HEK293 (cell line): ENCODE results near the gene GRN.
A peak's percentile ranks its signal among the peaks of the same experiment; 100 is the strongest.

Source experiments
- ATF2 ChIP-seq: fragments of 450-650 bp; formaldehyde crosslinking; IDR thresholded peaks from 2 replicates; pipeline ENCODE4 v1.5.1; 2016; ENCODE audit warnings: missing biosample characterization, missing genetic modification characterization, low read depth
- BCL11B ChIP-seq: fragments of 450-650 bp; formaldehyde crosslinking; IDR thresholded peaks from 2 replicates; pipeline ENCODE4 v1.5.1; 2016; ENCODE audit warnings: low read depth, missing biosample characterization, missing genetic modification characterization
- GLIS1 ChIP-seq: fragments of 450-650 bp; formaldehyde crosslinking; IDR thresholded peaks from 2 replicates; pipeline ENCODE4 v1.5.1; 2016; ENCODE audit warnings: missing biosample characterization, missing genetic modification characterization
- GLIS2 ChIP-seq: fragments of 450-650 bp; formaldehyde crosslinking; IDR thresholded peaks from 2 replicates; pipeline ENCODE4 v1.5.1; 2016; ENCODE audit warnings: missing biosample characterization, missing genetic modification characterization
- HIC1 ChIP-seq: fragments of 450-650 bp; formaldehyde crosslinking; IDR thresholded peaks from 2 replicates; pipeline ENCODE4 v1.5.1; 2016; ENCODE audit warnings: missing biosample characterization, missing genetic modification characterization
- KLF1 ChIP-seq: fragments of 450-650 bp; formaldehyde crosslinking; IDR thresholded peaks from 2 replicates; pipeline ENCODE4 v1.5.1; 2016; ENCODE audit warnings: missing biosample characterization, missing genetic modification characterization
- KLF10 ChIP-seq: fragments of 450-650 bp; IDR thresholded peaks from 2 replicates; pipeline ENCODE4 v1.5.1; 2018; ENCODE audit warnings: missing biosample characterization, mild to moderate bottlenecking, missing genetic modification characterization
- KLF17 ChIP-seq: fragments of 450-650 bp; formaldehyde crosslinking; IDR thresholded peaks from 2 replicates; pipeline ENCODE4 v1.5.1; 2016; ENCODE audit warnings: missing biosample characterization, missing genetic modification characterization
- KLF7 ChIP-seq: fragments of 450-650 bp; formaldehyde crosslinking; IDR thresholded peaks from 2 replicates; pipeline ENCODE4 v1.5.1; 2016; ENCODE audit warnings: missing biosample characterization, missing genetic modification characterization, borderline replicate concordance
- KLF9 ChIP-seq: fragments of 450-650 bp; formaldehyde crosslinking; IDR thresholded peaks from 2 replicates; pipeline ENCODE4 v1.5.1; 2016; ENCODE audit warnings: missing biosample characterization, missing genetic modification characterization, low read depth
- MZF1 ChIP-seq: fragments of 450-650 bp; formaldehyde crosslinking; IDR thresholded peaks from 2 replicates; pipeline ENCODE4 v1.5.1; 2017; ENCODE audit warnings: missing biosample characterization, missing genetic modification characterization, borderline replicate concordance
- PRDM10 ChIP-seq: fragments of 450-650 bp; formaldehyde crosslinking; IDR thresholded peaks from 2 replicates; pipeline ENCODE4 v1.5.1; 2016; ENCODE audit warnings: missing biosample characterization, missing genetic modification characterization
- SP2 ChIP-seq: fragments of 450-650 bp; formaldehyde crosslinking; IDR thresholded peaks from 2 replicates; pipeline ENCODE4 v1.5.1; 2016; ENCODE audit warnings: missing biosample characterization, missing genetic modification characterization
- WT1 ChIP-seq: fragments of 450-650 bp; formaldehyde crosslinking; IDR thresholded peaks from 2 replicates; pipeline ENCODE4 v1.5.1; 2016; ENCODE audit warnings: missing biosample characterization, missing genetic modification characterization
- ZBTB17 ChIP-seq: fragments of 450-650 bp; formaldehyde crosslinking; IDR thresholded peaks from 2 replicates; pipeline ENCODE4 v1.5.1; 2016; ENCODE audit warnings: missing biosample characterization, missing genetic modification characterization
- ZBTB8A ChIP-seq: fragments of 450-650 bp; formaldehyde crosslinking; IDR thresholded peaks from 2 replicates; pipeline ENCODE4 v1.5.1; 2016; ENCODE audit warnings: missing biosample characterization, missing genetic modification characterization
- ZFP69B ChIP-seq: fragments of 450-650 bp; formaldehyde crosslinking; IDR thresholded peaks from 2 replicates; pipeline ENCODE4 v1.5.1; 2016; ENCODE audit warnings: missing biosample characterization, missing genetic modification characterization
- ZIC2 ChIP-seq: fragments of 450-650 bp; formaldehyde crosslinking; IDR thresholded peaks from 2 replicates; pipeline ENCODE4 v1.5.1; 2016; ENCODE audit warnings: missing biosample characterization, missing genetic modification characterization
- ZNF133 ChIP-seq: fragments of 450-650 bp; formaldehyde crosslinking; IDR thresholded peaks from 2 replicates; pipeline ENCODE4 v1.5.1; 2016; ENCODE audit warnings: missing biosample characterization, missing genetic modification characterization
- ZNF174 ChIP-seq: fragments of 450-650 bp; formaldehyde crosslinking; IDR thresholded peaks from 2 replicates; pipeline ENCODE4 v1.5.0; 2017; ENCODE audit warnings: missing biosample characterization, mild to moderate bottlenecking, missing genetic modification characterization
- ZNF335 ChIP-seq: fragments of 450-650 bp; formaldehyde crosslinking; conservative IDR thresholded peaks from 2 replicates; pipeline ENCODE4 v1.5.1; 2016; ENCODE audit warnings: missing biosample characterization, missing genetic modification characterization
- ZNF354C ChIP-seq: fragments of 450-650 bp; formaldehyde crosslinking; IDR thresholded peaks from 2 replicates; pipeline ENCODE4 v1.5.1; 2016; ENCODE audit warnings: missing biosample characterization, missing genetic modification characterization, low read depth, borderline replicate concordance
- ZNF48 ChIP-seq: fragments of 450-650 bp; formaldehyde crosslinking; IDR thresholded peaks from 2 replicates; pipeline ENCODE4 v1.5.1; 2016; ENCODE audit warnings: missing biosample characterization, missing genetic modification characterization
- ZNF488 ChIP-seq: fragments of 450-650 bp; formaldehyde crosslinking; IDR thresholded peaks from 2 replicates; pipeline ENCODE4 v1.5.1; 2016; ENCODE audit warnings: missing biosample characterization, missing genetic modification characterization
- ZNF629 ChIP-seq: fragments of 450-650 bp; formaldehyde crosslinking; IDR thresholded peaks from 2 replicates; pipeline ENCODE4 v1.5.1; 2017; ENCODE audit warnings: missing biosample characterization, missing genetic modification characterization
- ZNF692 ChIP-seq: fragments of 450-650 bp; formaldehyde crosslinking; IDR thresholded peaks from 2 replicates; pipeline ENCODE4 v1.5.1; 2016; ENCODE audit warnings: missing biosample characterization, missing genetic modification characterization
- ZNF707 ChIP-seq: fragments of 450-650 bp; formaldehyde crosslinking; IDR thresholded peaks from 2 replicates; pipeline ENCODE4 v1.5.1; 2016; ENCODE audit warnings: missing biosample characterization, missing genetic modification characterization
- ZNF777 ChIP-seq: fragments of 450-650 bp; formaldehyde crosslinking; IDR thresholded peaks from 2 replicates; pipeline ENCODE4 v1.5.1; 2017; ENCODE audit warnings: missing biosample characterization, missing genetic modification characterization, borderline replicate concordance
- ZNF843 ChIP-seq: fragments of 450-650 bp; formaldehyde crosslinking; IDR thresholded peaks from 2 replicates; pipeline ENCODE4 v1.5.1; 2016; ENCODE audit warnings: missing biosample characterization, missing genetic modification characterization

GRN gene

GRCh38 chr17:44385287-44386181, 40.4 kb downstream of the GRN start (continued):
- TF ChIP-seq KLF17 (tag by site-specific recombination) (0 out of 2 replicates have a peak, but pooled peaks have one; percentile 21), ZNF48 (tag by site-specific recombination) (no peak), KLF1 (tag by site-specific recombination) (peak; percentile 45; the same call in 1 of the 2 replicates), ATF2 (tag by site-specific recombination) (peak; percentile 47; the same call in 1 of the 2 replicates), ZNF354C (tag by site-specific recombination) (no peak), ZNF335 (tag by site-specific recombination) (peak; percentile 94), ZNF488 (no peak), ZNF133 (tag by site-specific recombination) (no peak), ZFP69B (tag by site-specific recombination) (peak; percentile 97), MZF1 (tag by site-specific recombination) (no peak), WT1 (tag by site-specific recombination) (0 out of 2 replicates have a peak, but pooled peaks have one; percentile 63), ZBTB17 (no peak), HIC1 (tag by site-specific recombination) (peak; percentile 23; the same call in 1 of the 2 replicates), ZNF707 (tag by site-specific recombination) (no peak), ZNF843 (no peak), KLF9 (tag by site-specific recombination) (peak; percentile 64), ZNF692 (peak; percentile 99), ZIC2 (tag by site-specific recombination) (no peak), ZNF777 (tag by site-specific recombination) (peak; percentile 60; the same call in 1 of the 2 replicates), GLIS1 (tag by site-specific recombination) (peak; percentile 39; the same call in 1 of the 2 replicates), ZNF174 (tag by site-specific recombination) (no peak), KLF7 (tag by site-specific recombination) (0 out of 2 replicates have a peak, but pooled peaks have one; percentile 15), ZBTB8A (tag by site-specific recombination) (peak; percentile 69), SP2 (tag by site-specific recombination) (peak; percentile 68), BCL11B (tag by site-specific recombination) (peak; percentile 55; the same call in 1 of the 2 replicates), ZNF629 (tag by site-specific recombination) (peak; percentile 61), GLIS2 (peak; percentile 70), PRDM10 (tag by site-specific recombination) (peak; percentile 54), KLF10 (peak; percentile 72; the same call in 1 of the 2 replicates)
